ENCODE data around the gene TP63. TPM values are rescaled to one million over a fixed set of nuclear protein-coding genes. Genes with fewer than 3 reads are reported as not detected.

Gene TP63
- total and polyA plus RNA-seq, 8 donors = 0.45 to 2.7 (median 0.84) TPM

GRCh38 chr3:189869165-189869564 lies 238.0 kb downstream of the TP63 start:
- ATAC-seq = no peak
- Histone ChIP-seq H3K9me3 (no peaks in the 10 kb centered on the region), H3K36me3 (no peaks in the 10 kb centered on the region), H3K27ac (no peak overlapping the region), H3K4me3 (no peak overlapping the region), H3K4me1 (no peaks in the 10 kb centered on the region), H3K27me3 (no peaks in the 10 kb centered on the region)
- no peak for TF ChIP-seq CTCF (IDR thresholded peaks at IDR 0.05)
- DNase-seq = no peak
- intact Hi-C loops (cut with DNase I) = no loop called here

DNA sequence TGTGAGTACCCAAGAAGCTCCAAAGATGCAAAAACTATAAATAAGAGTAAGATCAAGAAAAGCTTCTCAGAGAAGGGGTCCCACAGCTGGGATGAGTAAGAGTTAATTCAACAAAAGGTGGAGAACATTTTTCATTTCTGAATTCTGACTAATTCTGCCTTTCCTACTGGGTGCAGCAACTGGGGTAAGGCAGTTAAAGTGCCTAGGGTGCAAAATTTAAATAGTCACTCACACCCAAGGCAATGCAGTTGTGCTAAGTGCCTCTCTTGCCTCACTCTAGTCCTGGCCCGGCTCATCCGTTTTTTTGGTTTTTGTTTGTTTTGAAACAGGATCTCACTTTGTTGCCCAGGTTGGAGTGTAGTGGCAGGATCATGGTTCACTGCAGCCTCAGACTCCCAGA lies 240.2 kb downstream of the TP63 start:
- Histone ChIP-seq H3K27me3 (no peaks in the 10 kb centered on the region), H3K4me1 (no peaks in the 10 kb centered on the region), H3K4me3 (no peak overlapping the region), H3K36me3 (no peaks in the 10 kb centered on the region), H3K27ac (no peak overlapping the region), H3K9me3 (no peaks in the 10 kb centered on the region)
- intact Hi-C loops (cut with DNase I) = no loop called here
- no peak for ATAC-seq
- no peak for TF ChIP-seq CTCF (IDR thresholded peaks at IDR 0.05)
- DNase-seq = no peak

DNA sequence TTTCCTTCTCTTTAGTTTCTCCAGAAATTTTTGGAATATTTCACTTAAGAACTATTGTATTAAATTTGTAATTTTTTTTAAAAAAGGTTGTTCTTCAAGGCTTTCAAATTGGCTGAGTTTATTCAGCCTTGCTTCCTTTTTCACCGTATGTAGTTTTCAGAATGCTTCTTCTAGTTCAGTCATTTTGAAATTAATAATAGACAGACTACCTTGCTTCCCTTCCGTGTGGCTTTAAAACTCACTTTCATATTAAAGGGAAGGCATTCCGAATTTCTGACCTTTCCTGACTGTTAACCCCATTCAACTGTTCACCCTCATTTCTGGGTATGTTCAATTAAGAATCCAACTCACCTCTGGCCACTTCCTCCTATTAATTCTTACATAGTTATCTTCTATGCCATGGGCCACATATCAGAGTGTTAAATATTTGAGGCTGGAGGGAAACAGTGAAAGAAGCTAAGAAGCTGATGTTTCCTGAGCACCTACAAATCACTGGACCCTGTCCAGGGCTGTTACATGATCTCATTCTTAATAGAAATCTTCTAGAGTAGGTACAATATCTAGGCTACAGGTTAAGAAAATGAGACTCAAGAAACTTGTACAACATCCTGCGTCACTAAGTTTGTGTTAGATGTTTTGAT lies 252.0 kb downstream of the TP63 start:
- intact Hi-C loops (cut with DNase I) = no loop called here
- Histone ChIP-seq H3K27me3 (no peaks in the 10 kb centered on the region), H3K36me3 (no peaks in the 10 kb centered on the region), H3K4me3 (no peak overlapping the region), H3K4me1 (no peaks in the 10 kb centered on the region), H3K27ac (no peak overlapping the region), H3K9me3 (no peaks in the 10 kb centered on the region)
- ATAC-seq (no peak), DNase-seq (no peak)
- TF ChIP-seq CTCF (IDR thresholded peaks at IDR 0.05) = no peak

GRCh38 chr3:189890496-189890895 lies 259.3 kb downstream of the TP63 start:
- DNase-seq (no peak), ATAC-seq (no peak)
- TF ChIP-seq CTCF (IDR thresholded peaks at IDR 0.05) = no peak
- Histone ChIP-seq H3K9me3 (no peaks in the 10 kb centered on the region), H3K4me1 (no peaks in the 10 kb centered on the region), H3K36me3 (no peaks in the 10 kb centered on the region), H3K27me3 (no peaks in the 10 kb centered on the region), H3K4me3 (no peak overlapping the region), H3K27ac (no peak overlapping the region)
- intact Hi-C loops (cut with DNase I) = no loop called here

DNA sequence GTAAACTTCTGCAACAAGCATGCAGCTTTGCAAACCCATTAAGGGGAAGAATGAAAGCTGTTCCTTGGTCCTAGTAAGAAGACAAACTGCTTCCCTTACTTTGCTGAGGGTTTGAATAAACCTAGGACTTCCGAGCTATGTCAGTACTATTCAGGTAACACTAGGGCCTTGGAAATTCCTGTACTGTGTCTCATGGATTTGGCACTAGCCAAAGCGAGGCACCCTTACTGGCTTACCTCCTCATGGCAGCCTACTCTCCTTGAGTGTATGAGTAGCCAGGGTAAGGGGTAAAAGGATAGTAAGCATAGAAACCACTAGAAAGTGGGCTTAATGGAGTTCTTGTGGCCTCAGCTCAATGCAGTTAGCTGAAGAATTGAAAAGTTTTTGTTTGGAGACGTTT lies 265.3 kb downstream of the TP63 start:
- H3K36me3 ChIP-seq = no peaks in the 10 kb centered on the region
- intact Hi-C loops (cut with DNase I) = no loop called here
- H3K27ac ChIP-seq = no peak overlapping the region
- H3K4me3 ChIP-seq = no peak overlapping the region
- H3K4me1 ChIP-seq = no peaks in the 10 kb centered on the region
- H3K9me3 ChIP-seq = no peaks in the 10 kb centered on the region
- ATAC-seq (no peak), DNase-seq (no peak)
- H3K27me3 ChIP-seq = no peaks in the 10 kb centered on the region
- TF ChIP-seq CTCF (IDR thresholded peaks at IDR 0.05) = no peak

Data from left lung (tissue), 10 donors.